KMS-11 (cell line): Measurements from ENCODE around the gene SF3B3.

Experiments
- H2AFZ ChIP-seq: fragments of 200-600 bp; sonication (generic); 2 replicates; pipeline ENCODE4 v1.6.1; 2016; ENCODE audit warnings: antibody characterized with exemption, mixed run types, low read depth
- H3K27ac ChIP-seq: fragments of 200-600 bp; sonication (generic); 2 replicates; pipeline ENCODE4 v1.6.1; 2016; ENCODE audit warnings: mild to moderate bottlenecking, mixed run types
- H3K27me3 ChIP-seq: fragments of 200-600 bp; sonication (generic); 2 replicates; pipeline ENCODE4 v1.6.1; 2017; ENCODE audit warnings: mild to moderate bottlenecking, low read depth, mixed run types, moderate library complexity; ENCODE audit not compliant: insufficient read depth
- H3K36me3 ChIP-seq: fragments of 200-600 bp; sonication (generic); 2 replicates; pipeline ENCODE4 v1.6.1; 2017; ENCODE audit warnings: mild to moderate bottlenecking, mixed run types; ENCODE audit not compliant: insufficient read depth
- H3K4me1 ChIP-seq: fragments of 200-600 bp; sonication (generic); 2 replicates; pipeline ENCODE4 v1.6.1; 2016; ENCODE audit warnings: mild to moderate bottlenecking, low read depth, mixed run types; ENCODE audit not compliant: poor library complexity, severe bottlenecking
- H3K4me2 ChIP-seq: fragments of 200-600 bp; sonication (generic); 2 replicates; pipeline ENCODE4 v1.7.0; 2016; ENCODE audit warnings: mild to moderate bottlenecking, mixed run types
- H3K4me3 ChIP-seq: fragments of 200-600 bp; sonication (generic); IDR thresholded peaks from 2 replicates; pipeline ENCODE4 v1.6.1; 2017; ENCODE audit warnings: low read depth, low read length, mixed read lengths; ENCODE audit not compliant: insufficient read depth
- H3K79me2 ChIP-seq: fragments of 200-600 bp; sonication (generic); 2 replicates; pipeline ENCODE4 v1.6.1; 2016; ENCODE audit warnings: low read depth, mixed run types; ENCODE audit not compliant: insufficient read depth
- H3K9ac ChIP-seq: fragments of 200-600 bp; sonication (generic); 2 replicates; pipeline ENCODE4 v1.6.1; 2016; ENCODE audit warnings: mild to moderate bottlenecking, mixed run types
- H4K20me1 ChIP-seq: fragments of 200-600 bp; sonication (generic); 2 replicates; pipeline ENCODE4 v1.6.1; 2016; ENCODE audit warnings: mild to moderate bottlenecking, mixed run types; ENCODE audit not compliant: insufficient read depth
- TF ChIP-seq, protein P1 (sequence below): fragments of 200-600 bp; sonication (generic); conservative IDR thresholded peaks from 2 replicates; pipeline ENCODE4 v1.6.1; 2017; ENCODE audit warnings: low read depth, mild to moderate bottlenecking, antibody characterized with exemption, low read length, moderate library complexity, mixed read lengths

The SF3B3 gene

DNA sequence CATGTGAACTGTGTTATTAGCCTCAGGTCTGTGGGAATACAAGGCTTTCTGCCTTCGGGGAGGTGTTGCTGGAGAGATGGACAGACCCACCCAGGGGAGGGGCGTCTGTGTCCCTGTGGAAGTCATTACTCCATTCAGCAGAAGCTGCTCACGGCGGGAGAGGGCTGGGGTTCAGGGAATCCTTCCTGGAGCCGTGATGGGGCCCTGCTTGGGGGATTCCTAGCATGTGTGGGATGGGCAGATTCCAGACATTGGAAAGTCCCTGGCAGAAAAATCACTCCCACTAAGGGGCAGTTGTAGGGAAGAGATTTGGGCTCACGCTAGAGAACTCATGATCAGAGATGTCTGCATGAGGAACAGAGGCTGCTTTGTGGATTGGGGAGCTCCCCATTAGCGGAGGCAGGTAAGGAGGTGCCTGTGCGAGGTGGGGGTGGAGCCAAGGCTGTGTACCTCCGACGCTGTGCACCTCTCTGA, 66.4 kb downstream of the SF3B3 start:
- Histone ChIP-seq H3K27ac (no peak overlapping the region), H3K4me1 (no peaks in the 10 kb centered on the region), H3K4me3 (no peak overlapping the region), H3K27me3 (no peaks in the 10 kb centered on the region), H2AFZ (no peak overlapping the region), H3K9ac (no peak overlapping the region), H3K4me2 (no peak overlapping the region), H3K36me3 (no peaks in the 10 kb centered on the region), H3K79me2 (no peaks in the 10 kb centered on the region), H4K20me1 (no peaks in the 10 kb centered on the region)
- TF ChIP-seq, protein P1, sequence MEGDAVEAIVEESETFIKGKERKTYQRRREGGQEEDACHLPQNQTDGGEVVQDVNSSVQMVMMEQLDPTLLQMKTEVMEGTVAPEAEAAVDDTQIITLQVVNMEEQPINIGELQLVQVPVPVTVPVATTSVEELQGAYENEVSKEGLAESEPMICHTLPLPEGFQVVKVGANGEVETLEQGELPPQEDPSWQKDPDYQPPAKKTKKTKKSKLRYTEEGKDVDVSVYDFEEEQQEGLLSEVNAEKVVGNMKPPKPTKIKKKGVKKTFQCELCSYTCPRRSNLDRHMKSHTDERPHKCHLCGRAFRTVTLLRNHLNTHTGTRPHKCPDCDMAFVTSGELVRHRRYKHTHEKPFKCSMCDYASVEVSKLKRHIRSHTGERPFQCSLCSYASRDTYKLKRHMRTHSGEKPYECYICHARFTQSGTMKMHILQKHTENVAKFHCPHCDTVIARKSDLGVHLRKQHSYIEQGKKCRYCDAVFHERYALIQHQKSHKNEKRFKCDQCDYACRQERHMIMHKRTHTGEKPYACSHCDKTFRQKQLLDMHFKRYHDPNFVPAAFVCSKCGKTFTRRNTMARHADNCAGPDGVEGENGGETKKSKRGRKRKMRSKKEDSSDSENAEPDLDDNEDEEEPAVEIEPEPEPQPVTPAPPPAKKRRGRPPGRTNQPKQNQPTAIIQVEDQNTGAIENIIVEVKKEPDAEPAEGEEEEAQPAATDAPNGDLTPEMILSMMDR, result no peak

DNA sequence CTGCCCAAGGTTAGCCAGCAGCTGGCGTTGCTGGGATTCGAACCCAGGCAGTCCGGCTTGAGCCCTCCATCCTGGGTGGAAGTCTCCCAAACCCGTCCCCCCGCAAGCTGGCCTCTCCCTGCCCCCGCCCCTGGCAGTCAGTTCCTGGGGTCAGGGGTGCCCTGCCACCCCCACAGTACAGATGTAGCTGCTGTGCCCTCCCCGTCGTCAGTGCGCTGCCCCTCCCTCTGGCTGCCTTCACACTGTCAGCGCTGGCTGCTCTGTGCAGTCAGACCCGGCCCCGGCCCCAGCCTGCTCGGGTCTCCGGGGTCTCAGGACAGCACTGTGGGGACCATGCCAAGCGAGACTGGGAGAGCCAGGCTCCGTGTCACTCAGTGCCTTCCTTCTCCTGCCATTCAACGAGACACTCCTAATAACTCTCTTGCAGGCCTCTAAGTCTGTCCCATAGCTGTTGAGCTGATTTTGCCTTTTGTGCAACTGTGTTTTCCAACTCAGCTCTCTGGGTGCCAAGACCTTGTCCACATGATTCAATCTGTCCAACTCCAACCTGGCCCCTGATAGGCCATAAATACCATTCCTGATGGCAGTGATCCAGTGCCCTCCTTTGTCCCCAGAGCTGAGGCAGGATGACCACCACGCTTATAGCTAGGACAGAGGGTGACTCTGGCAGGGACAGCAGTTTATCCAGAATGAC, 67.3 kb downstream of the SF3B3 start:
- no peak overlapping the region for H3K4me3 ChIP-seq
- no peaks in the 10 kb centered on the region for H4K20me1 ChIP-seq
- H3K4me1 ChIP-seq, result no peaks in the 10 kb centered on the region
- no peaks in the 10 kb centered on the region for H3K79me2 ChIP-seq
- H3K27me3 ChIP-seq, result no peaks in the 10 kb centered on the region
- no peak overlapping the region for H3K9ac ChIP-seq
- H3K27ac ChIP-seq, result no peak overlapping the region
- H3K36me3 ChIP-seq, result no peaks in the 10 kb centered on the region
- no peak overlapping the region for H3K4me2 ChIP-seq
- TF ChIP-seq, protein P1, result no peak
- no peak overlapping the region for H2AFZ ChIP-seq

DNA sequence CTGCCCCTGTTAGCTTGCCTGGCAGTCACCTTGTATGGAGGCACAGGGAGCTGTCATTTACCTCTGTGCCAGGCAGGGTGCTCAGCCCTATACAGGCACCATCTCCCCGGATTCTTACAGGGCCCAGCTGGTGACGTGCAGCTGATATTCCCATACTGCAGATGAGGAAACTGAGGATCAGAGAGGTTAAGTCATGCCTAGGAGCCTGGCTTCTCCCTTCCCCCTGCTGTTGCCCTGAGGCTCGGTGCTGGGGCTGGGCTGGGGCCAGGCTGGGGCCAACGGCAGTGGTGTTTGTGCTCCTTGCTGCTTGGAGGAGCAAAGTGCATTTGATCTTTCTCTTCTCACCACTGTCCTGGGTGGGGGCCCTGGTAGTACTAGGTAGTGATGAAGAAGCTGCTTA, 68.0 kb downstream of the SF3B3 start:
- Histone ChIP-seq H3K4me1 (no peaks in the 10 kb centered on the region), H3K27ac (no peak overlapping the region), H3K36me3 (no peaks in the 10 kb centered on the region), H3K9ac (no peak overlapping the region), H3K27me3 (no peaks in the 10 kb centered on the region), H3K4me3 (no peak overlapping the region), H2AFZ (no peak overlapping the region), H3K79me2 (no peaks in the 10 kb centered on the region), H3K4me2 (no peak overlapping the region), H4K20me1 (no peaks in the 10 kb centered on the region)
- TF ChIP-seq, protein P1, result no peak

DNA sequence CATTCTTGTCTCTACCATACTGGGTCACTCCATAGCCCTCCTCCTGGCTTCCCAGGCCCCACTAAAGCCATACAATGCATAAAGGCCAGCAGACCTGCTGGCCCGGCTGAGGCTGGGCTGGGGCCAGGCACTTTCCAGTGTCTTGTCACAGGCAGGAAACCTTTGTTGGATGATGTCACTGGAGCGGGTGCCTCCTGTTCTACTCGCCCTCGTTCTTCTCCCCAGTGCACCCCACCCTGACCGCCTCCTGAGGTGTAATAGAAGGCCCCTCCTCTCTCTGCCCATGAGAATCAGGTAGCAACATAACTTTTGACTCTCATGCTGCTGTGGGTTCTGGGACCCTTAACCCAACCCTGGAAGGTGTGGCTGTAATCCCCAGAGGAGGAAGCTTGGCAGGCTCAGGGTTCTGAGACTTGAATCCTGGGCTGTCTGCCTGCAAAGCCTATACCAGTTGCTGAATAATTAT, 68.5 kb downstream of the SF3B3 start:
- Histone ChIP-seq H3K36me3 (no peaks in the 10 kb centered on the region), H3K27ac (no peak overlapping the region), H3K9ac (no peak overlapping the region), H3K79me2 (no peaks in the 10 kb centered on the region), H2AFZ (no peak overlapping the region), H3K4me3 (no peak overlapping the region), H3K4me2 (no peak overlapping the region), H3K4me1 (no peaks in the 10 kb centered on the region), H4K20me1 (no peaks in the 10 kb centered on the region), H3K27me3 (no peaks in the 10 kb centered on the region)
- TF ChIP-seq, protein P1, result no peak
